ENCODE data around the gene CASP2.

DNA sequence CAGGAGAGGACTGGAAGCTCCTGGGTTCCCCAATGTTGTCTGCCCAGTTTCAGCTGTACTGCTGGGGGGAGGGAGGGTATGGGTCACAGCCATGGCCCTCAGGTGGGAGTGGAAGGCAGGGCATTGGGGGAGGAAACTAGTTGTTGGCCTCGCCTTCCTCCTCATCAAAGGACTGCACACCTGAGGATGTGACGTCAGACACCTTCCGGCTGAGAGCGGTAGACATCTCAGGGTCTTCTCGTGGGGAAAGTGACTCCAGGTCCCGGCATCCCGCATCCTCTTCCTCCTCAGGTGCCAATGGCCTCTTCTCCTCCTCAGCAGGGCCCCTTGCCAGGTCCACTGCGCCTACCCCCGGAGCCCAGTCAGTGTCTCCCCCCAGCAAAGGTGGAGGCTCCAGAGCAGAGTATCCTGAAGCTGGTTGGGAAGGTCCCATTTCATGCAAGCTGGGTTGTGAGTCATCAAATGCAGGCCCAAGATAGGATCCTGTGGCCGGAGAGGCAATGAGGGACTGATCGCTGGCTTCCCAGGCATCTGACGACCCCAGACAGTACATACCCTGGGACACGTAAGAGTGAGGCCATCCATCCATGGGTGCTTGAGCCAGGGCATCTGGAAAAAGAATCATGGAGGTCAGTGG, 68.4 kb downstream of the CASP2 start:
- TF ChIP-seq, protein P1, sequence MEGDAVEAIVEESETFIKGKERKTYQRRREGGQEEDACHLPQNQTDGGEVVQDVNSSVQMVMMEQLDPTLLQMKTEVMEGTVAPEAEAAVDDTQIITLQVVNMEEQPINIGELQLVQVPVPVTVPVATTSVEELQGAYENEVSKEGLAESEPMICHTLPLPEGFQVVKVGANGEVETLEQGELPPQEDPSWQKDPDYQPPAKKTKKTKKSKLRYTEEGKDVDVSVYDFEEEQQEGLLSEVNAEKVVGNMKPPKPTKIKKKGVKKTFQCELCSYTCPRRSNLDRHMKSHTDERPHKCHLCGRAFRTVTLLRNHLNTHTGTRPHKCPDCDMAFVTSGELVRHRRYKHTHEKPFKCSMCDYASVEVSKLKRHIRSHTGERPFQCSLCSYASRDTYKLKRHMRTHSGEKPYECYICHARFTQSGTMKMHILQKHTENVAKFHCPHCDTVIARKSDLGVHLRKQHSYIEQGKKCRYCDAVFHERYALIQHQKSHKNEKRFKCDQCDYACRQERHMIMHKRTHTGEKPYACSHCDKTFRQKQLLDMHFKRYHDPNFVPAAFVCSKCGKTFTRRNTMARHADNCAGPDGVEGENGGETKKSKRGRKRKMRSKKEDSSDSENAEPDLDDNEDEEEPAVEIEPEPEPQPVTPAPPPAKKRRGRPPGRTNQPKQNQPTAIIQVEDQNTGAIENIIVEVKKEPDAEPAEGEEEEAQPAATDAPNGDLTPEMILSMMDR (IDR thresholded peaks at IDR 0.05), result no peak
- TF ChIP-seq POLR2AphosphoS5 (IDR thresholded peaks at IDR 0.05), result no peak
- TF ChIP-seq POLR2A (IDR thresholded peaks at IDR 0.05), result no peak
